Measurements from ENCODE around the gene LILRA2. TPM values are rescaled to one million over a fixed set of nuclear protein-coding genes. Genes with fewer than 3 reads are reported as not detected.
"Not testable (repeated sequence)": the region's sequence is repeated elsewhere in the genome, so short reads cannot be mapped to it uniquely, and the experiment has no call there.

The LILRA2 gene
- total RNA-seq, 2 donors from 2014 or later = 0.35 to 0.85 TPM

DNA sequence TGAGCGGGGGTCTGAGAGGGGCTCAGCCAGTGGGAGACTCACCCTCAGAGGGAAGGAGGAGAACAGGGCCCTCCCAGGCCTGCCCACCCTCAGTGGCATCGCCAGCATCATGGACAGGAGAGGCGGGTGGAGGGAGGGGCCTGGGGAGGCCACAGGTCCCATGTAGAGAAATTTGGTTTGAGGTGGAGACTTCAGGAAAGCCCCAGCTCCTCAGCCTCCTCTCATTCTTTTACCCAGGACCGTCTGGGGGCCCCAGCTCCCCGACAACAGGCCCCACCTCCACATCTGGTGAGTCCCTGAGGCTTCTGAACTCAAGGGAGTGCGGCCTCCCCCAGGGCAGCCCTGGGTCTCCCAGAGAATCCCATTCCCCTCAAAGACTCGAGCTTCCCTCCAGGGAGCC lies 59.8 kb downstream of the LILRA2 start:
- no peaks in the 10 kb centered on the region for H3K36me3 ChIP-seq
- TF ChIP-seq, protein P1, sequence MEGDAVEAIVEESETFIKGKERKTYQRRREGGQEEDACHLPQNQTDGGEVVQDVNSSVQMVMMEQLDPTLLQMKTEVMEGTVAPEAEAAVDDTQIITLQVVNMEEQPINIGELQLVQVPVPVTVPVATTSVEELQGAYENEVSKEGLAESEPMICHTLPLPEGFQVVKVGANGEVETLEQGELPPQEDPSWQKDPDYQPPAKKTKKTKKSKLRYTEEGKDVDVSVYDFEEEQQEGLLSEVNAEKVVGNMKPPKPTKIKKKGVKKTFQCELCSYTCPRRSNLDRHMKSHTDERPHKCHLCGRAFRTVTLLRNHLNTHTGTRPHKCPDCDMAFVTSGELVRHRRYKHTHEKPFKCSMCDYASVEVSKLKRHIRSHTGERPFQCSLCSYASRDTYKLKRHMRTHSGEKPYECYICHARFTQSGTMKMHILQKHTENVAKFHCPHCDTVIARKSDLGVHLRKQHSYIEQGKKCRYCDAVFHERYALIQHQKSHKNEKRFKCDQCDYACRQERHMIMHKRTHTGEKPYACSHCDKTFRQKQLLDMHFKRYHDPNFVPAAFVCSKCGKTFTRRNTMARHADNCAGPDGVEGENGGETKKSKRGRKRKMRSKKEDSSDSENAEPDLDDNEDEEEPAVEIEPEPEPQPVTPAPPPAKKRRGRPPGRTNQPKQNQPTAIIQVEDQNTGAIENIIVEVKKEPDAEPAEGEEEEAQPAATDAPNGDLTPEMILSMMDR (IDR thresholded peaks at IDR 0.05) = no peak
- intact Hi-C loops (cut with DNase I) = no loop called here

DNA sequence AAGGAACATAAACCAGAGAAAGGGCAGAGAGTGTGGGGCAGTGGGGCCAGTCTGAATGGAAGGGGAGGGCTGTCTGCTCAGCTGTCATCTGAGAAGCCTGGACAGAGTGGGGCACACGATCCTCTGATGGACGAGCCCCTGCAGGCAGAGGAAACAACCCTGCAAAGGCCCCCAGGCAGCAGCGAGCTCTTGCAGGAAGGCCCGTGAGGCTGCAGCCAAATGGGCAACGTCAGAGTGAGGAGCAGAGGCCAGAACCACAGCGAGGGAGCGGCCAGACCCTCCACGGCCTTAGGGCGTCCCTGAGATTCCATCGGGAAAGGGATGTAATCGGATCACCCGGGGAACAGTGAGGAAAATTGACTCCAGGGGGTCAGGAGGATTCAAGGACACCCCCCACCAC lies 62.5 kb downstream of the LILRA2 start:
- H3K4me3 ChIP-seq; H3K9ac ChIP-seq (ENCODE audit: low read depth in 2 of 2, low read length in 2 of 2); intact Hi-C loops (cut with DNase I); H3K4me1 ChIP-seq; DNase-seq; H3K27me3 ChIP-seq; H3K9me3 ChIP-seq; H3K27ac ChIP-seq; H3K36me3 ChIP-seq: not testable (repeated sequence)

More for the DNA sequence above, 59.8 kb downstream of the LILRA2 start:
- no peak overlapping the region for H3K27ac ChIP-seq
- no peak overlapping the region for H3K4me3 ChIP-seq
- no peaks in the 10 kb centered on the region for H3K27me3 ChIP-seq
- DNase-seq = no peak
- no peaks in the 10 kb centered on the region for H3K9me3 ChIP-seq
- H3K9ac ChIP-seq (ENCODE audit: low read depth in 2 of 2, low read length in 2 of 2) = no peak overlapping the region
- H3K4me1 ChIP-seq = no peaks in the 10 kb centered on the region

DNA sequence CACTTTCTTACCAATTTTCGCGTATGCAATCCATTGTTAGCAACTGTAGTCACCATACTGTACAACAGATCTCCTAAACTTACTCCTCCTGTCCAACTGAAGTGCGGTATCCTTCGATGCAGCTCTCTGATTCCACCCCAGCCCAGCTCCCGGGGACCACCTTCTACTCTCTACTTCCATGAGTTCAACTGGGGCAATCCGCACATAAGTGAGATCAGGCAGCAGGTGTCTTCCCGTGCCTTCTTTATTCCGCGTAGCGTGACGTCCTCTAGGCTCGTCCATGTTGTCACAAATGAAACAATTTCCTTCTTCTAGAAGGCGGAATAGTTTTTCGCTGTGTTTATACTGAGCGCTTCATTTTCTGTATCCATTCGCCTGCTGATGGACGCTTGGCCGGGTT lies 65.1 kb downstream of the LILRA2 start:
- TF ChIP-seq, protein P1 (IDR thresholded peaks at IDR 0.05) = no peak
- no peak overlapping the region for H3K27ac ChIP-seq
- no peaks in the 10 kb centered on the region for H3K9me3 ChIP-seq
- no peak overlapping the region for H3K9ac ChIP-seq (ENCODE audit: low read depth in 2 of 2, low read length in 2 of 2)
- no peak for DNase-seq
- intact Hi-C loops (cut with DNase I) = no loop called here
- H3K27me3 ChIP-seq = no peaks in the 10 kb centered on the region
- no peaks in the 10 kb centered on the region for H3K36me3 ChIP-seq
- H3K4me3 ChIP-seq = no peak overlapping the region
- H3K4me1 ChIP-seq = no peaks in the 10 kb centered on the region

Other genes with a start within 250 kb of the LILRA2 start
- gene LILRA4, start 234.6 kb upstream of the LILRA2 start, total RNA-seq = not detected
- 1 to 10 TPM; 5.2 to 9.3 TPM for gene LAIR1, start 208.9 kb upstream of the LILRA2 start, total RNA-seq
- 1 to 10 TPM in 1 of 2 donors, under 1 TPM in 1; 0.47 to 2.4 TPM for gene TTYH1, start 158.3 kb upstream of the LILRA2 start, total RNA-seq
- 100 to 1,000 TPM in 1 of 2 donors, 10 to 100 TPM in 1; 80.2 to 154 TPM for gene LENG8, start 124.6 kb upstream of the LILRA2 start, total RNA-seq
- gene LENG9, start 110.0 kb upstream of the LILRA2 start, total RNA-seq = 10 to 100 TPM; 18.2 to 24.6 TPM
- gene CDC42EP5, start 100.5 kb upstream of the LILRA2 start, total RNA-seq = 100 to 1,000 TPM; 444 to 601 TPM
- under 1 TPM in 1 of 2 donors, not detected in 1; 0.37 TPM for gene LAIR2, start 71.0 kb upstream of the LILRA2 start, total RNA-seq
- gene LILRA1, start 19.8 kb downstream of the LILRA2 start, total RNA-seq = under 1 TPM; 0.15 to 0.50 TPM
- 1 to 10 TPM; 2.1 to 3.6 TPM for gene LILRB1, start 56.7 kb downstream of the LILRA2 start, total RNA-seq
- gene LILRB4, start 89.2 kb downstream of the LILRA2 start, total RNA-seq = 1 to 10 TPM; 1.4 to 2.8 TPM
- gene KIR3DL3, start 150.7 kb downstream of the LILRA2 start, total RNA-seq = not detected
- not detected for gene KIR2DL3, start 164.7 kb downstream of the LILRA2 start, total RNA-seq
- not detected for gene KIR2DL1, start 196.0 kb downstream of the LILRA2 start, total RNA-seq
- gene KIR2DL4, start 229.8 kb downstream of the LILRA2 start, total RNA-seq = not detected
- gene KIR3DL1, start 242.7 kb downstream of the LILRA2 start, total RNA-seq = not detected